Cardiac fibroblast (primary cell): ENCODE results near the gene FANCC.

Source experiments
- DNase-seq, 2 donors: peaks; one replicate each; pipeline versions ENCODE4 v3.0.0 to v3.0.0-alpha.2; 2010; ENCODE audit warnings: low read depth in 2 of 2
- H3K4me3 ChIP-seq, 2 donors: replicated peaks in 1 of 2; 1 replicate in 1 of 2; 2 replicates in 1 of 2; pipeline ENCODE4 v1.5.1; 2011; ENCODE audit warnings: low read depth in 2 of 2, low read length in 2 of 2, mild to moderate bottlenecking in 2 of 2, moderate library complexity in 1 of 2
- TF ChIP-seq, protein P1 (sequence below): IDR thresholded peaks from one replicate; pipeline ENCODE4 v1.5.1; 2011; ENCODE audit warnings: low read depth, mild to moderate bottlenecking, low read length, inconsistent platforms

FANCC gene

DNA sequence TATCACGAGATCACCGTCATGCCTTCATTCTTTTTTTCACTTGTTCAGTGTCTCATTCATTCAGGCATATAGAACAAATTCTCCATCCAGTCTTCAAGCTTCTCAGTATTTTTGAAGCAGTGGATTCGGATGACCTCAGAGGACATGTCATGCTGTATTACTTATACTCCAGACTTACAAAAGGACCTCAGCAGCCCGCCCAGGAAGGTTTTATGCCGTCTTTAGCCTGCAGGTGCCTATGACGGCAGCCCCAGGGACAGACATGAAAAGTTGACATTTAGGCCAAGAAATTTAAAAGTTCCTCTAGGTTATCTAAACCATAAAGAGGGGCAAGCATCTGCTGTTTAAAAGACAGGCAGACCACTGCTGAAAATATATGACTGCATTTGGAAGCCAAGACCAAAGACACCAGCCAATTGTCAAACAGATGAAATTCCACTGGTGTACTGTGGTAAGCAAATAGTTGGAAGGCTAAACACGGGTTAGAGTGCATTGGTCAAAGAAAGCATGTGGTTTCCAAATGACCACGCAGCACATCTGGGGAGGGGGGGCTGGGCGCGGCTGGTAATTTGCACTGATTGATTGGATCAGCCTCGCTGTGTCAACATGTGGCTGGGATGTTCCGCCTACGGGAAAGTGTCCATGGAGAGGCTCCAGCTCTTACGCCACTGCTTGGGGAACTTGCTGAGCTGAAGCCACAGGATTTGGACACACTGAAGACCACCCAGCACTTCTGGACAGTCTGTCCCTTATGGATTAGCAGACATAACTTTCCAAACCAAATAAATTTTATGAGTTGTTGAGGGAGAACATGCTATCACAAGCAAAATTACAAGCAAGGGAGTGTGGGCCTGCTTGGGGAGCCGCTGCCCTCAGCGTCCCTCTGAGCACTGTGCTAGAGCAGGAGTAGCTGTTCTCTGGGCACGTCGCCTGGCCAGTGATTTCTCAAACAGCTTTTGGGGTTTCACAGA lies 173.6 kb downstream of the FANCC start:
- H3K4me3 ChIP-seq: no peak overlapping the region
- DNase-seq: peak in 1 of 2 donors; percentile 86

DNA sequence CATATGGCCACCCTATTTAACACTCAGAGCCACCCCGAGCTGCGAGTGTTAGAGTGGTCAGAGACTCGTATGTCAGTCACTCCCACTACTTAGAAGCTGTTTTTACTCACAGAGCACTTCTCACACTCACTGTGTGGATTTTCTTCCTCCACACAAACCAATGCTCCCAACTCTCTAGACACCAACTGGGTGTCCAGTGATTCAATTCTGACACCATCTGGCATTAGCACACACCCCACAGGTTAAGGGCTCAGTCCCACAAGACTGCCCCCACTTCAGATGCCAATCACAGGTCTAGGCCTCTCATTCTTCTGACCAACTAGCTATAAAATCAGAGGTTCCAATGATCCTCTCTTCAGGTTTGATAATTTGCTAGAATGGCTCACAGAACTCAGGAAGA lies 174.8 kb downstream of the FANCC start:
- DNase-seq: no peak
- TF ChIP-seq, protein P1, sequence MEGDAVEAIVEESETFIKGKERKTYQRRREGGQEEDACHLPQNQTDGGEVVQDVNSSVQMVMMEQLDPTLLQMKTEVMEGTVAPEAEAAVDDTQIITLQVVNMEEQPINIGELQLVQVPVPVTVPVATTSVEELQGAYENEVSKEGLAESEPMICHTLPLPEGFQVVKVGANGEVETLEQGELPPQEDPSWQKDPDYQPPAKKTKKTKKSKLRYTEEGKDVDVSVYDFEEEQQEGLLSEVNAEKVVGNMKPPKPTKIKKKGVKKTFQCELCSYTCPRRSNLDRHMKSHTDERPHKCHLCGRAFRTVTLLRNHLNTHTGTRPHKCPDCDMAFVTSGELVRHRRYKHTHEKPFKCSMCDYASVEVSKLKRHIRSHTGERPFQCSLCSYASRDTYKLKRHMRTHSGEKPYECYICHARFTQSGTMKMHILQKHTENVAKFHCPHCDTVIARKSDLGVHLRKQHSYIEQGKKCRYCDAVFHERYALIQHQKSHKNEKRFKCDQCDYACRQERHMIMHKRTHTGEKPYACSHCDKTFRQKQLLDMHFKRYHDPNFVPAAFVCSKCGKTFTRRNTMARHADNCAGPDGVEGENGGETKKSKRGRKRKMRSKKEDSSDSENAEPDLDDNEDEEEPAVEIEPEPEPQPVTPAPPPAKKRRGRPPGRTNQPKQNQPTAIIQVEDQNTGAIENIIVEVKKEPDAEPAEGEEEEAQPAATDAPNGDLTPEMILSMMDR: no peak
- H3K4me3 ChIP-seq: no peak overlapping the region

More for the DNA sequence above, 173.6 kb downstream of the FANCC start:
- TF ChIP-seq, protein P1: no peak

DNA sequence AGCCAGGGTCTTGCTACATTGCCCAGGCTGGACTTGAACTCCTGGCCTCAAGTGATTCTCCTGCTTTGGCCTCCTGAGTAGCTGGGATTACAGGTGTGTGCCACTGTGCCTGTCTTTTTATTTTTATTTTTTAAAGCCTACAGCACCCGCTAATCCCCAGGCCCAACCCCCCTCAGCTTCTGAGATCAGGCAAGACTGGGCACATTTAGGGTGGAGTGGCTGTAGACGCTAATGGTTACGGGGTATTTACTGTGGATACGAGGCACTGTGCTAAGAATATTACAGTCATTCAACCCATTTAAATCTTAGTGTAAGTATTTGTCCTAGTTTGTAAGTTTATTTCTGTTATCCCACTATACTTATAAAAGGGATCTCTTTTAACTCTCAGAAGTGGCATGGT lies 175.2 kb downstream of the FANCC start:
- no peak for DNase-seq
- H3K4me3 ChIP-seq: no peak overlapping the region
- TF ChIP-seq, protein P1: no peak

DNA sequence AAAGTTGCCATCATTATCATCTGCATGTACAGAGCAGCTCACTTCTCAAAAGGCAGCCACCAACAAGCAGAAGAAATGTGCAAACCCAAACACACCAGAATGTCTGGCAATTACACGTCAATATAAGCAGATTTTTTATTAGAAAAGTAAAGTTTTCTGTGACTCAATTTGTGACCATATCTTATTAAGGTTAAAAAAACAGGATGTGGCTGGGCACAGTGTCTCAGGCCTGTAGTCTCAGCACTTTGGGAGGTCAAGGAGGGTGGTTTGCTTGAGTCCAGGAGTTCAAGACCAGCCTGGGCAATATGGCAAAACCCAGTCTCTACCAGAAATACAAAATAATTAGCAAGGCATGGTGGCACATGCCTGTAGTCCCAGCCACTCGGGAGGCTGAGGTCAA lies 176.7 kb downstream of the FANCC start:
- DNase-seq: peak in 1 of 2 donors; percentile 29
- no peak overlapping the region for H3K4me3 ChIP-seq
- TF ChIP-seq, protein P1: no peak

DNA sequence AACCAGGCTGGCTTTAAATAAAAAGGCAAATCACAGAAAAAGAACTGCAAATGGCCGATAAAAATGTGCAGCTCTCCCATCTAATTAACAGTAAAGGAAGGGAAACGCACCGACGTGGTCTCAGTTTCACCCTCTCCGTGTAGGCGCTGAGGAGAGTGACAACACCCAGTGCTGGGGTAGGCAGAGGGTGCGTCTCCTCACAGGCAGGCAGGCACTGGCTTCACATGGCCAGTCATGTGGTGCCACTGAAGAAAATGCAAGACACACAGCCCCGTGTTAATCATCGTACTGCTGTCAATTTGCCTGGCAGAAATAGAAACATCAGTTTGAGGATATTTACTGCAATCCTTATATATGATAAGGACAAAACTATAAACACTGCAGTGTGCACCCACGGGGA lies 178.4 kb downstream of the FANCC start:
- TF ChIP-seq, protein P1: no peak
- no peak overlapping the region for H3K4me3 ChIP-seq
- no peak for DNase-seq

DNA sequence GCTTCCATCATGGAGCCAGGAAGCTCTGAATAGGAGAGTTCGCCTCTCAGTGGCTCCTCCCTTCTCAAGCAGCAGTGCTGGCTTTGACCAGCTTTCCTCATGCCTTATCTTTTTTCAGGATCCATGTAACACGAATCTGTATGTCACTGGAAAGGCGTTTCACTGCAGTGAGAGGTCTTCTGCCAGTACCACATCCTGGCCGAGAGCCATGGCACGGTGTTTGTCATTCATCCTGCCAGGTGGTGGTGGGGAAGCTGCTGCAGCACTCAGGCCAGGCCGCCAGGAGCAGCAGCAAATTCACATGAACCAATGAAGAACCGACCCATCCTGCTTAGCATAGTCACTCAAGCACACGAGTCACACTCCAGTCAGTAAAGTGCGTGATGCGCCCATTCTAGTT lies 179.0 kb downstream of the FANCC start:
- no peak overlapping the region for H3K4me3 ChIP-seq
- DNase-seq: no peak
- TF ChIP-seq, protein P1: no peak
